Cardiac septum (tissue), 1 donor: Measurements from ENCODE around the gene QARS1. TPM values are rescaled to one million over a fixed set of nuclear protein-coding genes. Genes with fewer than 3 reads are reported as not detected.

Source experiments
- DNase-seq: peaks from one replicate; pipeline ENCODE4 v3.0.0-alpha.2; 2020; ENCODE audit warnings: low spot score
- intact Hi-C: fragments of 100-400 bp; cut with DNase I; formaldehyde crosslinking; loops from one replicate; pipeline ENCODE4 v1.14.0; 2022
- long read RNA-seq: library from polyadenylated mRNA; unstranded; transcript quantifications from one replicate; pipeline ENCODE4 v2.0.0, GENCODE V29; 2021
- total RNA-seq: library from RNA; stranded (reverse); fragmentation: NEBNext Ultra II Directional; extraction: Animal tissue kit (Norgen Biotek cat#: 25700); gene quantifications from one replicate; pipeline ENCODE4 v1.2.1, GENCODE V29; 2021
- donor health status: DM: no; HTN: no; CAD: no.

The QARS1 gene
- total RNA-seq, result 149 TPM
- long read RNA-seq, transcript QARS-209 (23 exons, 2,362 nt), result minor isoform, 9 of 130 reads
- long read RNA-seq, transcript QARS-201 (24 exons, 2,827 nt), result major isoform, 74 of 130 reads
- long read RNA-seq, partial matches to known transcripts, result 22 of 130 reads
- long read RNA-seq, other reads (novel, unspliced or antisense), result 25 of 130 reads

DNA sequence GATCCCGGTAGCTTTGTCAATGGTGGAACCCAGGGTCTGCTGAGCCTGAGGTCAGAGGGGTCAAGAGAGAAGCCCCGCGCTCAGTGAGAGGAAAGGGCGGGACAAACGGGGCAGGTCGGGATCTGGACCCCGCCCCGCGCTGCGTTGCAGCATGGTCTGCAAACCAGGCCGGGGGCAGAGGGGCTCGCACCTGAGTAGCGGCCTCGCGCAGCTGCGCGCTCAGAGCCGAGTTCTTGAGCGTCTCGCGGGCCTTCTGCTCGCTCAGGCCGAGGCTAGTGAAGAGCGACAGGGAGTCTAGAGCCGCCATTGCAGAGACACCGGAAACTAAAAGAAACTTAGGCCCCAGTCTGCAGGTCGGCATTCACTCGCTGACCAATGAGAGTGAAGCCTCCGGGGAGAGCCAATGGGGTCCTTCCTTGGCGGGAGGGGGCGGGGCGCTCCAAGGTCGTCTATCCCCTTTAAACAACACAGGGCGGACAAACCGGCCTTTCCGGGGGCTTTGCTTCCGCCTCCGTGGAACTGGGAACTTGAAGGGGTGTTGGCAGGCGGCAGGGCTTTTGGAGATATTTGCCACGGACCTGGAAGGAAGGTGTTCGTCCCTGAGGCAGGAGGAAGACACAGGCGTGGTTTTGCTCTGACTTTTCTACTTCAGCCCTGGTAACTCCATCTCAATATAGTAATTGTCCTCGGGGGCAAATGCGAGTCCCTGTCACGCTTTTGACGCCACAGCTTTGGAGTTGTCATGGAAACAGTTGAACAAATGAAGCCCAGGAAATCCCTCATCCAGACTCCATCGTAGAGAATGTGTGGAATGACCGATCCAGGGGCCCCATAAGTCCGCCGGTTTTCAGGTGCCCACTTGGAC is at the start of gene QARS1:
TSS of gene QARS1 (minus strand) at position 331 of the 865 bp plus-strand sequence. CDS start at position 307, 24 bp downstream.
- peak; percentile 96 for DNase-seq
- intact Hi-C loops, result loop anchor here (2.0 kb wide), 2 partner anchors 16 to 28 kb away; partner anchors contain the start of genes LAMB2 and USP19

DNA sequence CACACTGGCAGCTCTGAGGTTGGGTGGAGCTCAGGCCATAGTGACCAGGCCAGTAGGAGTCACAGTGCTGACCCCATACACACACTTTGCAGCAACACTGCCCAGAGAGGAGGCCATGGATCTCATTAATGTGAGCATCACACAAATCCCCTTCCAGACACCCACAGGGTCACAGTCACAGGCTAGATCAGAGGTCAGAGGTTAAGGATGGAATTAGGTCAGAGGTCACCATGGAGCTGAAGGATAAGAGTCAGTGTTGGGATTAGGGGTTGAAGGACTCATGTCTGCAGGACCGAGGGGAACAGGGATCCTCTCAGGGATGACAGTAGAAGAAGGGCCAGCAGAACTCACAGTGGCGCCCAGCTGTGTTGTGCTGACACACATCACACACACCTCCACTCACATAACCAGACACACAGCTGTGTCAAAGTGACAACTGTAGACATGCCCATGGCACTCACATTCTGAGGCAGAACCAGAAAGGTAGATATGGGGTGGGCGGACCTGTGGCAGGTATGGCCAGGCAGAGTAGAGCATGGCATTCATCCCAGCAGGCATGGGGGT is 48.9 kb upstream of the QARS1 start:
- no peak for DNase-seq
- intact Hi-C loops, result no loop called here

- intact Hi-C loops, result no loop called here
Measured at GRCh38 chr3:49151610-49152009, 47.1 kb upstream of the QARS1 start.

DNA sequence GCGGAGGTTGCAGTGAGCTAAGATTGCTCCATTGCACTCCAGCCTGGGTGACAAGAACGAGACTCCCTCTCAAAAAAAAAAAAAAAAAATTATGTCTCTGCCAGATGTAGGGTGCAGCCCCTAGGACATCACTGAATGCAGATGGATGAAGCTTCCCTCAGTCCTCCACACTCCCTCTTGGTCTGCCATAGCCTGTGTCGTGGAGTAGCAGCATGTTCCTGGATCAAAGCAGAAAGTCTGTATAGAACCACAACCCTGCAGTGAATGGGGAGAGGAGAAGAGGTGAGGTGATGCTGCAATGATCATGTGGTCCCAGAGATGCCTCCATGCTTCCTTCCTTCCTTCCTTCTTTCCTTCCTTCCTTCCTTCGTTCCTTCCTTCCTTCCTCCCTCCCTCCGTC is 43.6 kb upstream of the QARS1 start:
- DNase-seq, result no peak

More at GRCh38 chr3:49151610-49152009, 47.1 kb upstream of the QARS1 start:
- DNase-seq, result no peak

GRCh38 chr3:49140080-49140479 is 35.5 kb upstream of the QARS1 start:
- DNase-seq, result no peak
- intact Hi-C loops, result no loop called here

More for the DNA sequence above, 43.6 kb upstream of the QARS1 start:
- intact Hi-C loops, result no loop called here

GRCh38 chr3:49135499-49135898 is 30.9 kb upstream of the QARS1 start:
- DNase-seq, result no peak
- intact Hi-C loops, result no loop called here

- intact Hi-C loops, result loop anchor here (5.0 kb wide), 2 partner anchors 117 to 143 kb away; partner anchors contain the start of genes C3orf62 and DALRD3
- DNase-seq, result no peak
Measured at GRCh38 chr3:49134471-49135265, 30.1 kb upstream of the QARS1 start.

DNA sequence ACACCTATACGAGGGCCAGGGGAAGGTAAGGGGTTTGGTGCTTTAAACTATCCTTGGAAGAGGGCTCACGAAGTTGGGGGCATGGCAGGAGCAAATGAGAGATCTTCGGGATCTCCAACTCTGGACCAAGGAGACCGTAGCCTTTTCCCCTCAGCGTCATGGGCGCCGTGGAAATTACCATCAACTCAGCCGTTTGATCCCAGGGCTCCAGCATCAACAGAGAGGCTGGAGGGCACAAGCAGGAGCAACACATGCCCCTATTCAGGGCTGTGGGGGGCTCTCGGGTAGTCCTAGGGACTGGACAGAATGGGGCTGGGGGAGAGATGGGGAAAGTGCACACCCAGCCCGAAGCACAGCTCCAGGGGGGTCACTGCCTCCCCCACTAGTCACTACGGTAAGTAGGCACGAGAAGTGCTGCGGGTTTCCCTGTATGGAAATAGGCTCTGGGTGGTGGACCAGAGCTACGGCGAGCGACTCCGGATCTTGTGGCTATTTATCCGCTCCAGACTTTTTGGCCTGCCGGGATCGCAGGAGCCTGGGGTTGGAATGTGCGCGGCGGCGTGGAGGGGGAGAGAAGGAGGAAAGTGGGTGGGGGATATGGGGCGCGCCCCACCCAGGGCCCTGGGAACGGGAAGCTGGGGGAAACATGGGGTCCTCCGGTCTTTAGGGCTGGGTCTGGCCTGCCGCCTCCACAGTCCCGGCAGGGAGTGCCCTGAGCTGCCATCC is 28.8 kb upstream of the QARS1 start:
- intact Hi-C loops, result loop anchor here (1.0 to 5.0 kb wide), 5 partner anchors 29 to 144 kb away; partner anchors contain the start of genes C3orf62, DALRD3, QARS1 and QRICH1
- DNase-seq, result peak; percentile 92

DNA sequence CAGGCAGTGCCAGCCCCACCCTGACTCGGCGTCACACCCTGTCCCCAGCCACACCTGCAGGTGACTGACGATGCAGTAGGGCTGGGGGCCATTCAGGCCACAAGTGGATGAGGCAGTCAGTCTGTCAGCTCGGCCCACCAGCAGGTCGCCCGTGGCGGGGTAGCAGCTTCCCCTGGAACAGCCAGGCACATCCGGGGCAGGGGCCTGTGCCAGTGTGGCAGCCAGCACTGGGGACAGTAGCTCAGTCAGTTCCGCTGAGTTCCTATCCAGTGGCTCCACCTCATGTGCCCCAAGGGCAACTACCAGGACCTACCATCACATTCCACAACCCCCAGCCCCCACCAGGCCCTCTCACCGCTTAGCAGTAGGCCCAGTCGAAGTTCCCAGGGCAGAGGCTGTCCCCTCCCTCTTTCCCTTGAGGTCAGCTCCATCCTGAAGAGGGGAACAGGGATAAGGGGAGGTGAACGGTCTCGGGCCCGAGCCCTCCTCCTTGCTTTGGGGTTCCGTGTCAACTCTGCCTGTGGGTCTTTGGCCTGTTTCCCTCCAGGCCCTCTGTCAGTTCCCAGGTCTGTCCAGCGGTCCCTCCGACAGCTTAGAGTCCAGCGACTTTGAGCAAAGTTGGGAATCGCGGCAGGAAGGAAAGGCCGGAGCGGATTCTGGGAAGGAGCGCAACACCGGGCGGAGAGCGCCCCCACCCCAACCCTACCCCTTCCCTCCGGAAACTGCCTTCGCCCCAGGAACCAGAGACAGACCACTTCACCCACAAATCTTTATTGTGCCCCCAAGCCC is 28.1 kb upstream of the QARS1 start, which contains the start of gene LAMB2:
TSS of gene LAMB2 (minus strand) at position 614 of the 789 bp plus-strand sequence. CDS start at position 431, 183 bp downstream.
- DNase-seq, result peak; percentile 92
- intact Hi-C loops, result loop anchor here (1.0 to 5.0 kb wide), 5 partner anchors 28 to 145 kb away; partner anchors contain the start of genes C3orf62, DALRD3, QARS1 and QRICH1

- DNase-seq, result no peak
- intact Hi-C loops, result loop anchor here (2.0 to 5.0 kb wide), 4 partner anchors 27 to 145 kb away; partner anchors contain the start of genes C3orf62, DALRD3 and QARS1
Measured at GRCh38 chr3:49132073-49132436, 27.5 kb upstream of the QARS1 start.

DNA sequence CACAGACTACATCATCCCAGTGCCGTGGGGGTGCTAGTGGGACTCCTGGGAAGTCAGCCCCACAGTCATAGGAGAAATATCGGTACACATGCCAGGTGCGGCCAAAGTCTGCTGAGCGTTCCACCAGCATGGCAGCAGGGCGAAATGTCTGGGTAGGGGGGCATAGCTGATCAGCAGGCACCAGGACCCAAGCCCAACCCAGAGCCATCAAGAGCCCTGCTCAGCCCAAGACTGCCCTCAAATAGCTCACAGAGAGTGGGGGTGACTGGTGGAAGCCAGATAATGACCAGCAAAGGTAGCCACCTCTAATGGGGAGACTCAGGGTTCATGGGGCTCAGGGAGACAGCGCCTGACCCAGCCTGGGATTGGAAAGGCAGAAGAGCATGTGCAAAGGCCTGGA is 27.0 kb upstream of the QARS1 start:
- intact Hi-C loops, result loop anchor here (5.0 kb wide), 2 partner anchors 114 to 146 kb away; partner anchors contain the start of genes C3orf62 and DALRD3
- no peak for DNase-seq

DNA sequence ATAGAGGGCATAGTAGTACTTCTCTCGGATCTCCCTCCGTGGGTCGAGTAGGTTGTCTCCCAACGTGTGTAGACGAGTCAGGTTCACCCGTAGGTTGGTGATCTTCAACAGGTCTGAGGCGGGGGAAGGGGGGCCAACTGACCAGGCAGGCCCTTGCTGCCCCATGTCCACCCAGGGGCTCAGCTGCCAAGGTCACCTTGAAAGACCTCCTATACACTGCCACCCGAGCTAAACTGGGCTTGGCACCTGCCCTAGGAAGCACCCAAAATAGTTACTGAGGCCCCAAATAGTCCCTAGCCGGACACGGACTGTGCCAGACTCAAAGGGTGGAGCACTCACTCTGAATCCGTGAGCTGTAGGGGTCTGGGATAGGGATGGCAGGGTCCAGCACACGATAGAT is 26.5 kb upstream of the QARS1 start:
- no peak for DNase-seq
- intact Hi-C loops, result loop anchor here (5.0 kb wide), 2 partner anchors 114 to 146 kb away; partner anchors contain the start of genes C3orf62 and DALRD3

- intact Hi-C loops, result no loop called here
Measured at GRCh38 chr3:49124991-49125670, 20.6 kb upstream of the QARS1 start.

GRCh38 chr3:49124203-49124602 is 19.6 kb upstream of the QARS1 start:
- intact Hi-C loops, result no loop called here
- no peak for DNase-seq

More at GRCh38 chr3:49124991-49125670, 20.6 kb upstream of the QARS1 start:
- DNase-seq, result no peak

- DNase-seq, result no peak
- intact Hi-C loops, result no loop called here
Measured at GRCh38 chr3:49123687-49124086, 19.1 kb upstream of the QARS1 start.

DNA sequence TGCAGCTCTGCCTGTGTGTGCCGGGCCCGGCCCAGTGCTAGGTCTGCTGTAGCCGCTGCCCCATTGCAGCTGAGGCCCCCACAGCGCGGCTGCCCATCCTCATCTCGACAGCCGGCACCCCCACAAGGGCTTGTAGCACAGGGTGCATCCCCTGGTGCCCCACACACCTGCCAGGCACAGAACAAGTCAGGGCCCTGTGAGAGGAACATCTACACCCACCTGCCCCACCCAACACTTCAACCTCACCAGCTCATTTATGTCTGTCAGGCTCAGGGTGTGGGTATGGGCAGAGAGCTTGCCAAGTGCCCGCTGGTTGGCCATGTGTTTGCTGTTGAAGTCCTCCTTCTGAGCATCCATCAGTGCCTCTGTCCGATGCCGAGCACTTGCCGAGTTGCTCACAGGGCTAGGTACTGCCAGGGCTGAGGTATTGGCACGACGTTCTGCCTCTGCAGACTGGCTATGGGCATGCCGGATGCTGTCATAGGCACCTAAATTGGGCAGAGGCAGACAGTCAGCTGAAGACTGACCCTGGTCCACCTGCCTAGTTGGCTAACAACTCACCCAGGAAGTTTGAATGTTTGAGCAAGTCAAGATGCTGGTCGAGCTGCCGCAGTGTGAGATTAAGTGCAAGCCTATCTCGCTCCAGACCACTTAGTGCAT is 18.5 kb upstream of the QARS1 start:
- no peak for DNase-seq
- intact Hi-C loops, result no loop called here

GRCh38 chr3:49122451-49122850 is 17.9 kb upstream of the QARS1 start:
- intact Hi-C loops, result no loop called here
- no peak for DNase-seq
